Stimulated activated CD8-positive, alpha-beta memory T cell treated with anti-CD3 and anti-CD28 coated beads, Interleukin-7, amount 100 ng/mL, for 4 hours (primary cell): ENCODE results near the gene ZFPL1.

Experiments used
- DNase-seq, 2 donors: peaks; one replicate each; pipeline ENCODE4 v3.0.0-alpha.2; 2020; ENCODE audit warnings: low read depth in 2 of 2

The ZFPL1 gene

DNA sequence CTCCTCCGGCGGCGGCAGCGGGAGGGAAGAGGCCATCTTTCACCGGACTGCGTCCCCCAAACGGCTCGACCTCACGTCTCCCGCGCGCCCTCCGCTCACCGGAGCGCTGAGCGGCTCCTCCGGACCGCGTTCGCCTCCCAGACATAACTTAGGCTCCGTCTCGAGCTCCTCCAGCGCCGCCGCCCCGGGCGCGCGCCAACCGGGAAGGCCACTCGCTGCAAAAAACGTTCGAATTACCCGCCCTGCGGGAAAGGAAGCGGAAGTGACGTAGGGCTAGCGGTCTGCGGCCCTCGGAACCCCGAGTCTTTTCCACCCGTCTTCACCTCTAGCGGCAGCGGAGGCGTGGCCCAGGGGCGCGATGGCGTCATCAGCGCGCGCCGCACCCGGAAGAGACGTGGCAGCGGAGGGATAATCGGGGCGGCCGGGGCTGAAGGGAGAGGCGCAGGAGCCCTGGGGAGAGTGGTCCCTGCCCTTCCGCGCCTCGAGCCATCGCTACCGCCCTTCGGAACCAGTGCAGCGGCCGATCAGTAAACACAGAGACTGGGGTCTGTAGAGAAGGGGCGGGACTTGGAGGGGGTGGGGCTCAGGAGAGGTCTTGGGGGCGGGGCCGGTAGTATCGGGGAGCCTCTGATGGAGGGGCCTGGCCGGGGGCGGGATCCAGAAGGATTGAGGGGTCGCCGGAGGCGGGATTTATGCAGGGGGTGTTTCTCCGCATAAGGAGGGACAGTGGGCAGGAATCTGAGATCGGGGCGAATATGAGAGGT, at the start of gene ZFPL1, which contains the start of gene CDCA5:
TSS of gene ZFPL1 (plus strand) at position 389 of the 764 bp plus-strand sequence. CDS start 477 bp downstream, outside the sequence.
TSS of gene CDCA5 (minus strand) at position 207 of the 764 bp plus-strand sequence. CDS start at position 145, 62 bp downstream.
- DNase-seq = peak; percentile 93

DNA sequence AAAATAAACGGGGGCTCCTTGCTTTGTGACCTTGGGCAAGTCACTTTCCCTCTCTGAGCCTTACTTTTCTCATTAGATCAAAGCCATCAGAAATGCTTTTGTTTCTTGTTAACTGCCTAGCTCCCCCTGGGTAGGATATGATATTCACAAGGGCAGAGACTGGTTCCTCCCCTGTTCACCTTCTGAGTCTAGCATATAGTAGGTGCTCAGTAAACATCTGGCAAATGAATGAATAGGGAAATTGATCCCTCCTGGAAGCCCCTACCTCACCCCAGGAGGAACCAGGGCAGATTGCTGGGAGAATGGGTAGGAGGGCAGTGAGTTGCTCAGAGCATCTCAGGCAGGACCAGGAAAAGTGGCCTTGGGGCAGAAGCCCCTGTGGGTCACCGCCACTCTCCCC, 49.6 kb upstream of the ZFPL1 start:
- DNase-seq = no peak

DNA sequence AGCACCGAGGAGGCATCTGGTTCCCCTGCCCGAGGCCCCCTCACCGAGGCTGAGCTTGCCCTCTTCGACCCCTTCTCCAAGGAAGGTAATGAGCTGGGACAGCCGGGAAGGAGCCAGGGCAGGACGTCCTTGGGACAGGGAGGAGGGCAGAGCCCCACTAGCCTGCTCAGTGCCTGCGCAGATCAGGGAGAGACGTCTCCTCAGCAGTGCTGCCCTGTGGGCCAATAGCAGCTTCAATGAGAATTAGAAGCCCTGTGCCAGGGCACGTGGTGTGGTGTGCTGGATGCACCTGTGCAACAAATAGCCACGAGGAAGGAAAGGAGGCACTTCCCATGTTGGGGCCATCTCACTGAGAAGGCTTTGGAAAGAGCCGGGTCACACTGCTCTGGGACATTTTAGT, 48.4 kb upstream of the ZFPL1 start:
- no peak for DNase-seq

DNA sequence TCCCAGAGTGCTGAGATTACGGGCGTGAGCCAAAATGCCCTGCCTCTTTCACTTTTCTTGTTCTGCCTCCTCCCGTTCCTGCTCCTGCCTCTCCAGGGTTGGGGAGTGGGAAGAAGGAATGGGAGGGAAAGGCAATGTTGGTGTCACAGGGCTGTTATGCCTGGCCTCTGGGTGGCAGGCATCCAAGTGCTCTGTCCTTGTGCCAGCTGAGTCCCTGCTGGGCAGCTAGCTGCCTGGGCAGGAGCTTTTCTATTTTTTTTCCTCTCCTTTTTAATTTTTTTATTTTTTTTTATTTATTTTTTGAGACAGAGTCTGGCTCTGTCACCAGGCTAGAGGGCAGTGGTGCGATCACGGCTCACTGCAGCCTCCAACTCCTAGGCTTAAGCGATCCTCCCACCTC, 47.1 kb upstream of the ZFPL1 start:
- no peak for DNase-seq

DNA sequence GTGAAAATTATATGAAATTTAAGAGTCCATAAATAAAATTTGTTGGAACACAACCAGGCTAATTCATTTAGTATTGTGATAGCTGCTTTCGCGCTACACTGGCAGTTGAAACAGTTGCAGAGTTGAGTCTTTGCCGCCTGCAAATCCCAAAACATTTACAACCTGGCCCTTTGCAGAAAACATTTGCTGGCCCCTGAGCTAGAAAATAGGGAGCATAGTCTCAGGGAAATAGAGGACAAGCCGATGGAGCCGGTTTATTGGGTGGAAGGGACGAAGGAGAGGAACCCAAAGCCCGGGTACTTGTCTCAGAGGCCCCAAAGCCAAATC, 43.5 kb upstream of the ZFPL1 start:
- no peak for DNase-seq

DNA sequence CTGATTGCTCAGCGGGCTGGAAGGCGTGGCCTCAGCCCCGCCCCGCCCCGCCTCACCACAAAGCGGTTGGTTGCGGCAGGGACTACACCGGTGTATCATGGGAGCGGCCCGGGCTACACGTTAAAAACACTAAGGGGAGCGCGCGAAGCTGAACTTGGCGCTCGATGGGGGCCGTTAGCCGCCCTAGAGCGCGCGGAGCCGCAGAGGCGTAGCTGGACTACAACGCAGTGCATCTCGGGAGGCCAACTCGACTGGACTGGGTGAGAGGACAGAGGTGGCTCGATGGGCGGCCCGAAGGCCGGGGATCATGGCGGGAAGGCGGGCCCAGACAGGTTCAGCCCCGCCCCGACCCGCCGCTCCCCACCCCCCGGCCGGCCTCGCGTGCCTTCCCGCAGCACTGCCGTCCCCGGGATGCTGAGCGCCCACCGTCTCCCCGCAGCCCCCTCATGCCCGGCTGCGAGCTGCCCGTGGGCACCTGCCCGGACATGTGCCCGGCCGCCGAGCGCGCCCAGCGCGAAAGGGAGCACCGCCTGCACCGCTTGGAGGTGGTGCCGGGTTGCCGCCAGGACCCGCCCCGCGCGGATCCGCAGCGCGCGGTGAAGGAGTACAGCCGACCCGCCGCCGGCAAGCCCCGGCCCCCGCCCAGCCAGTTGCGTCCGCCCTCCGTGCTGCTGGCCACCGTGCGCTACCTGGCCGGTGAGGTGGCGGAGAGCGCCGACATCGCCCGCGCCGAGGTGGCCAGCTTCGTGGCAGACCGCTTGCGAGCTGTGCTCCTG, 43.0 kb upstream of the ZFPL1 start, which contains the start of gene SAC3D1:
TSS of gene SAC3D1 (plus strand) at position 364 of the 776 bp plus-strand sequence. CDS start at position 447, 83 bp downstream.
- peak; percentile 68 to 81 for DNase-seq

DNA sequence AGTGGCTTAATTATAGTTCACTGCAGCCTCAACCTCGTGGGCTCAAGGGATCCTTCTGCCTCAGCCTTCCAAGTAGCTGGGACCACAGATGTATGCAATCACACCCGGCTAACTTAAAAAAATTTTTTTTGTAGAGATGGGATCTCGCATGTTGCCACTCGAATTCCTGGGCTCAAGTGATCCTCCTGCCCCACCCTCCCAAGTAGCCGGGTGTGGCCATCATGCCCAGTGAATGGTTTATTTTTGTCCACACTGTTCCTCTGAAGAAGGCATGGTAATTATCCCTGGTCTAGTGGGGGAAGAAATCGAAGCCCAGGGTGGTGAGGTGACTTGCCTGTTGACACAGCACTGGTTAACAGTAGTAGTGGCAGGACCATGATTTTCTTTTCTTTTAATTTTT, 41.1 kb upstream of the ZFPL1 start:
- no peak for DNase-seq

DNA sequence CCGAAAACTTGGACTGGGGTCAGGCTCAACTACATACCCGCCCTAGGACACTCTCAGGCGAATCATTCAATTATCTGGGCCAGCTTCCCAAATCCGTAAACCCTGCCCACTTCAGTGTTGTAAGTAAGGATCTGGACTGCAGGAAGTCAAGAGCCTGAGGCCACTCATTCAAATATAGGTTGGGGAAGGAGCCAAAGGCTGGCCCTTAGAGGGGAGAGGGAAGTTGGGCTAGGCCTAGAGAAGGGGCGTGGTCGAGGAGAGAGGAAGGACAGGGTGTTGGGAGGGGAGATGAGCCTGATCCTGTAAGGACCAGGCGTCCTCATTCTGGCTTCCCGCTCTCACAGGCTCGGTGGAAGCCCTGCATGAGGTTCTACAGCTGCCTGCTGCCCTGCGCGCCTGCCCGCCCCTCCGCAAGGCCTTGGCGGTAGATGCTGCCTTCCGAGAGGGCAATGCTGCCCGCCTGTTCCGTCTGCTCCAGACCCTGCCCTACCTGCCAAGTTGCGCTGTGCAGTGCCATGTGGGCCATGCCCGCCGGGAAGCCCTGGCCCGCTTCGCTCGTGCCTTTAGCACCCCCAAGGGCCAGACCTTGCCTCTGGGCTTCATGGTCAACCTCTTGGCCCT, 40.0 kb upstream of the ZFPL1 start:
- no peak for DNase-seq

DNA sequence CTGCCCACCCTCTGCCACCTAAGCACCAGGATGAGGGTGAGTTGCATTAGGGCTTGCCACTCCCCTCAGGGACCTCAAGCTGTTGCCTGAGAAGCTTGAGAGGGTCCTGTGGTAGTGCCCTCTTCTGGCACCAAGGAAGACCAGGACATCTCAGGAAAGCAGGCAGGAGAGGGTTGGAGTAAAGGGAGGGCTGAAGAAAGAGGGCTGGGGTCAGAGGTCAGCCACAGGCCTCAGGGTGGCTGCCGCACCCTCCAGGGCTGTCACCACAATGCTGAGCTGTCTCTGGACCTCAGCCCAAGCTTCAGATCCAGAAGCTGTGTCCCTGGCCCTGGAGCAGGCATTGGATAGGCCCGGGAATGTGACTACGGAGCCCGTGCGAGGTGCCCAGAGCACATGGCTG, 39.0 kb upstream of the ZFPL1 start:
- no peak for DNase-seq

DNA sequence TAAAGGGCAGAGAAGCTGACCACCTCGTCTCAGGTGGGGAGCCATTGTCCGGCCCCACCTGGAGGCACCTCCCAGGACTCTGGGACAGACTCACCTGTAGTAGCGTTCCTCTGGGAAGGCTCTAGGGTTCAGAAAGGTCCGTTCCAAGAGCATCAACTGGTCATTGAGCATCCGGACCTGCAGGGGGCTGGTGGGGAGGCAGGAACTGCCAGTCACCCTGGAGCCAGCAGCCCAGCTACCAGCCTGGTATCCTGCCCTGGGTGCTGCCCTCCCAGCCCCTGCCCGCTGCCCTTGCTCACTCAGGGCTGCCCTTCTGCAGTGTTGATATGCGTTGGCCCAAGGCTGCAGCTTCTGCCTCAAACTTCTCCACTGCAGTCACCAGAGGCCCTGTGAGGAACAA, 38.3 kb upstream of the ZFPL1 start:
- no peak for DNase-seq

DNA sequence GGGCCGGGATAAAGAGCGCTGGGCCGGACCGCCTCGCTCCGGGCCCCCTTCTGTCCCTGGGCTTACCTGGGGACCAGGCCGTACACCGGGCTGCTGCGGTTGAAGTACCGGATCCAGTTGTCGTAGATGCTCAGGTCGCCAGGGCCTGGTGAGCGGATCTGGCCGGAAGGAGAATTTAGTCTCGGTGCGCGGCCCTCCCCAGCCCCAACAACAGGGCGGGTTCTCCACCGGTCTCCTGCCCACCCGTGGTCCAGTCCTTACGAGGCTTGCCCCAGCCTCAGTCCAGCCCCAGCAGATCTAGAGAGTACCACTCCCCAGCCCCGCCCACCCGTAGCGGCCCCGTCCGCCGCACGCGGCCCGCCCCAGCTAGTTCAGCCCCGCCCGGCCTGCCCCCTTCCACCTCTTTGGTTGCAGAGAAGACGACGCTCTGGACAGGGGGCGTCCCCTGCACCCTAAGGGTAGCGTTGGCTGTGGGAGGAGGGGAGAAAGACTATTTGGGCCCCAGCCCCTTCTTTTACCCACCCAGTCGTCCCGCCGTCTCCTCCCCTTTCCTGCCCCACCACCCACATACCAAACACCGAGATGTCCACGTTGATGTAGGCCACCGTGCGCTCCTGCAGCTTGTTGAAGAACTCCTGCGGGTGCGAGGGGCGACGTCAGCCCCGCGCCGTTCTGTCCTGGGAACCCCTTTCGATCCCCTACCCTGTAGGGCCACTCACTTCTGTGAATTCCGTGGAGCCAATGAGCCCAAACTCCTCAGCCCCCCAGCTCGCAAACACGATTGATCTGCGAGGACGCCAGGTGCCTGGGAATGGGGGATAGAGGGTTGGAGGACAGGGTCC, 36.2 kb upstream of the ZFPL1 start:
- peak in 1 of 2 donors; percentile 13 for DNase-seq

DNA sequence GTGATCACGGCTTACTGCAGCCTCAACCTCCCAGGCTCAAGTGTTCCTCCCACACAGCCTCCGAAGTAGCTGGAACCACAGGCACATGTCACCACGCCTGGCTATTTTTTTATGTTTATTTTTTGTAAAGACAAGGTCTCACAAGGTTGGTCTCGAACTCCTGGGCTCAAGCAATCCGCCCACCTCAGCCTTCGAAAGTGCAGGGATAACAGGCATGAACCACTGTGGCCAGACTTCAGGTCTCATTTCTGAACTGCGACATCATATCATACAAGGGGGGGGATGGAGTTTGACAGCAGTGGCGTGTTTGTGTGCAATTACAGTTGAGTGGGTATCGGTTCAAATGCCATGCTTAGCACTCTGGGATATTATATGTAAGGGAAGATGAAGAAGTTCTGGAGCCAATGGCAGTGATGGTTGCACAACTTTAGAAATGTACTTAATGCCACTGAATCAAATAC, 32.6 kb upstream of the ZFPL1 start:
- DNase-seq = no peak

DNA sequence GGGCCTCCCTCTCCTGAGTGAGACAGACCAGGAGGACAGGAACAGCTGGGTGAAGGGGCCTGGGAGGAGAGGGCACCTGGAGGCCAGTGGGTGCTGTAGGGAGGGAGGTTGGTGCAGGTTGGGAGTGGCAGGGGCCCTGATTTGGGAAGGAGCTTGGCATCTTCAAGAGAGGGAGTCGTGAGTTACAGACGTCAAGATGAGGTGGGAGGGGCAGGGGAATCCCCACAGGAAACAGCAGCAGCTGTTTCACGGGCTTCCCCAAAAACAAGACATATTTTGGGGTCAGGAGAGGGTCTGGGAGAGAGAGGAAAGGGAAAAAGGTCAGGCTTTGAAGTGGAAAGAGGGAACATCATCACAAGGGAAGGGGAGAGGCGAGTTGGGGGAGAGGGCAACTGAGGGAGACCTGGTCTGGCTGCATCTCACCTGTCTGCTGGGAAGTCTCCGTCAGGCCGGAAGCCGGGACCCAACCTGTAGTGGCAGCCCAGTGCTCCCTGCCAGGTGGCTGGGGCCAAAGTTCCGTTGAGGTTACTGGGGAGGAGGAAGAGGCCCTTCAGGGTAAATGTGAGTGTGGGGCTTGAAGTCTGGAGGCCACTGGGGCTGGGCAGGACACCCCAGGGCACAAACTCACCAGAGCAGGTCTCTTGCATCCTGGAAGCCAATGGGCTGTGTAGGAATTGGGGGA, 30.1 kb upstream of the ZFPL1 start:
- DNase-seq = no peak

DNA sequence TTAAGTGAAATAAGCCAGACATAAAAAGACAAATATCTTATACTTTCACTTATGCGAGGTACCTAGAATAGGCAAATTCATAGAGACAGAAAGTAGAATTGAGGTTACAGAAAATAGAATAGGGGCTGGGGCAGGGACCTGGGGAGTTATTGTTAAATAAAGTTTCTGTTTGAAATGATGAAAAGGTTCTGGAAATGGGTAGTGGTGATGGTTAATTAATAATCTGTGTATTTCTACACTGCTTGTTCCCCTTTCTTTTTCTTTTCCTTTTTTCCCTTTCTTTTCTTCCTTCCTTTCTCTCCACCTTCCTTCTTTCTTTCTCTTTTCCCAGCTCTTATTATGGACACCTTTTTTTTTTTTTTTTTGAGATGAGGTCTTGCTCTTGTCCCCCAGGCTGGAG, 28.5 kb upstream of the ZFPL1 start:
- DNase-seq = no peak

DNA sequence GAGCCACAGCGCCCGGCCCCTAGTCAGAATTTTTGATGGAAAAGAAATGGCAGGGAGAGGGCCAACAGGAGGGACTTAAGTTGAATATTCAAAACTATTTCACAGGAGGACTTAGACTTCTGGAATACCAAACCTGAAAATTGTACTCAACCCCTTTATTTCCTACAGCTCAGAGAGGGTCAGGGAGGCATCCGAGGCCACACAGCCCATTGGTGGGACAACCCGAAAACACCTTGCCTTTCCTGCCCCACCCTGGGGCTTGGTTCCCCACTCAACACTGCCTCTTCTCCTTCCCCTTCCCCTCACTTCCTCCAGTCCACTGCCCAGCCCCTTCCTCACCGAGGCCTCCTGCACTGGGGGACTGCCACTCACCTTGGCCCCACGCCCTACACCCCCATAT, 27.0 kb upstream of the ZFPL1 start:
- DNase-seq = no peak

DNA sequence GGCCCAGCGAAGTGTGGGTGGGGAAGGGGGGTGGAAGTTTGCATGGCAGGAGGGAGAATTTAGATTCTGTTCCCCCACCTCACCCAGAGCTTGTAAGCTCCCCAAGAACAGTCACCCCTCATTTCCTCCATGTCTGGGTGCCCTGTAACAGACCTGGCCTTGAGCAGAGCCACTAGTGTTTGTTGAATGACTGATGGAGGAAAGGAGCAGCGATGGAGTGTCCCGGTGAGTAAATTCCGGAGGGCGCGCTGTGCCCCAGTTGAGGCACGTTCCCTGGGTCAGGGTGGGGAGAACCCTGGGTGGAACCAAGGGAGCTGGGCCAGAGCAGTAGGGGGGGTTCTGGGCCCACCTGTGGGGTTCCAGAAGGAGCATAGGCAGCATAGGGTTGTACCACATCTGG, 26.5 kb upstream of the ZFPL1 start:
- DNase-seq = no peak

DNA sequence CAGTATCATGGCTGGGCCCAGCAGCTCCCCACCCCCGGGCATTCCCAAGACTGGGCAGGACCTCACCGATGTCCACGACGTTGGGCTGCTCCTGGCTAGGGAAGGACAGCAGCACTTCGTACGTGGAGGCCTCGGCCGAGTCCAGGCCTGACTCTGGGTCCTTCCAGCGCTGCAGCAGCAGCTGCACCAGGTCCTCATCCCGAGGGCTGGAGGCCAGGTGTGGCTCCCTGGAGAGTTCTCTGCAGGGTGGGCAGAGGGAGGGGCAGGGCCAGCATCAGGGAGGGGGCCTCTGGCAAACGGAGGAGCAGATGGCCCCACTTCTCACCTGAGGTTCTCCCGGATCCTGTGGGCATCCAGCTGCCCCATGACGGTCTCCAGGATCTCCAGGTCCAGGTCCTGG, 26.0 kb upstream of the ZFPL1 start:
- DNase-seq = no peak

DNA sequence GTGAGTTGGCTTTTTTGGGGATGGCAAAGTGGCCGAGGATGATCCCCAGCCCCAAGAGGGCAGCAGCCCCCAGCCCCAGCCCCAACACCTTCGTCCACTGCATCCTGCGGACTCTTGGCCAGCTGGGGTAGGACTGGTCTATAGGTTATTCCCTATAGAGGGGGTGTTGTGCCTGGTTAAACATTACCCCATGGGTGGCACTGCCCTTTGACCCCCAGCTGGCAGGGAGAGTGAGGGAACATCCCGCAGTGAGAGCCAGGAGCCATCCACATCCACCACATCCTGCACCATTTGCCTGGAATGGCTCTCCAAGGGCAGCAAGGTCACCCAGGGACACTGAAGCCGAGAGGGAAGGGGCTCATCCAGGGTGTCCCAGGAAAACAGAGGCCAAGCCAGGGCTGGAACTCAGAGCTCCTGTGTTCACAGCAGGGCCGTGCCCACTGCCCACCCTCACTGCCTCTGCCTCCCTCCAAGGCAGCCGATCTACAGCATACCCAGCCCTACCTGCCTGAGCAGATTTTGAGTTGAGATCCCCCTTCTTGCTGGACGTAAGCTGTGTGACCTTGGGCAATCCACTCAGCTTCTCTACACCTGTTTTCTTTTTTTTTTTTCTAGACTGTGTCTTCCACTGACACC, 25.5 kb upstream of the ZFPL1 start, which contains the start of gene NAALADL1:
TSS of gene NAALADL1 (minus strand) at position 135 of the 636 bp plus-strand sequence. CDS start at position 103, 32 bp downstream.
- DNase-seq = no peak

DNA sequence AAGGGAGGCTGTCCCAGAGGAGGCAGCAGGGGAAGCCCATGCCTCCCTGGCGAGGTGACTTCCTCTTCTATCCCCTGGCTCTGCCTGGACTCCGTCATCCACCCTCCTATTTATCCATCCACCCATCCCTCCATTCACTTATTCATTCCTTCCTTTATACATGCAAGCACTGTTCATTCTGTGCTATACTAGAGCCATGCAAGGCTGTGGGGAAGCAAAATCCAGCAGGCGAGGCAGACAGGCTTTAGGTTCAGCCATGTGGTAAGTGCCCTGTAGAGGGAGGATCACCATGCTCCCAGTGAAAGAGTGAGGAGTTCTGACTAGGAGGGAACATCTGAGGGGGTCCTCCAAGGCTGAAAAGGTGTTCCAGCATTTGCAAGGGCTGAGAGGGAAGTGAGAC, 24.5 kb upstream of the ZFPL1 start:
- DNase-seq = no peak
